Ovary (tissue), 9 donors: ENCODE data around the gene IGSF21. TPM values are rescaled to one million over a fixed set of nuclear protein-coding genes. Genes with fewer than 3 reads are reported as not detected.

ENCODE experiments used
- DNase-seq, 5 donors: peaks; one replicate each; pipeline ENCODE4 v3.0.0-alpha.2; 2019 to 2020
- H3K27ac ChIP-seq, 2 donors: fragments of 200-600 bp; one replicate each; pipeline versions ENCODE4 v1.5.1 to v1.8.0; 2019 to 2022
- H3K27me3 ChIP-seq: fragments of 200-600 bp; one replicate; pipeline ENCODE4 v1.8.0; 2022
- H3K36me3 ChIP-seq: fragments of 200-600 bp; sonication (generic); one replicate; pipeline ENCODE4 v1.5.1; 2019
- H3K4me1 ChIP-seq: one replicate; pipeline ENCODE4 v1.8.1; 2013; ENCODE audit warnings: mild to moderate bottlenecking, moderate library complexity; ENCODE audit not compliant: insufficient read depth
- H3K4me3 ChIP-seq: fragments of 200-600 bp; sonication (generic); one replicate; pipeline ENCODE4 v1.5.1; 2017
- H3K9me3 ChIP-seq, 2 donors: fragments of 200-600 bp in 1 of 2; sonication (generic) in 1 of 2; one replicate each; pipeline versions ENCODE4 v1.5.1 to v1.8.1; 2013 to 2019; ENCODE audit warnings: mild to moderate bottlenecking in 1 of 2, moderate library complexity in 1 of 2
- EP300 ChIP-seq: sonication (generic); formaldehyde crosslinking; IDR thresholded peaks from one replicate; pipeline ENCODE4 v1.6.1; 2017; ENCODE audit warnings: antibody characterized with exemption
- POLR2A ChIP-seq: fragments of 450-650 bp; IDR thresholded peaks from one replicate; pipeline ENCODE4 v1.6.1; 2017; ENCODE audit warnings: antibody characterized with exemption, mild to moderate bottlenecking, moderate library complexity
- WGBS, 3 donors: extraction: QIAGEN DNeasy Blood & Tissue Kit in 1 of 3; methylation state at CpG; one replicate each; pipeline versions ENCODE4 v1.1.5 to v1.1.7; 2013 to 2017; 5-methylcytosine and 5-hydroxymethylcytosine counted together
- intact Hi-C, 4 donors: fragments of 100-400 bp; cut with DNase I; formaldehyde crosslinking; loops; one replicate each; pipeline versions ENCODE4 v1.11.0 to v1.15.1; 2022 to 2023
- polyA plus RNA-seq, 2 donors: library from polyadenylated mRNA; stranded (reverse); fragments of 200-250 nt in 1 of 2; fragments of 350-450 nt in 1 of 2; fragmentation: Illumina TruSeq in 1 of 2; extraction: RNeasy Lipid Tissue Mini Kit (QIAGEN cat#74804) in 1 of 2; gene quantifications; one replicate each; pipeline ENCODE4 v1.2.3, GENCODE V29; 2013 to 2014
- total RNA-seq, 7 donors: library from RNA; depleted of rRNA in 2 of 7; stranded (reverse); fragments of >200 nt in 2 of 7; fragmentation: NEBNext Ultra II Directional in 3 of 7; extraction: Animal tissue kit (Norgen Biotek cat#: 25700) in 3 of 7; gene quantifications; one replicate each; pipeline versions ENCODE4 v1.1.0 to v1.2.4, GENCODE V29; 2016 to 2023
- TF ChIP-seq, protein P1 (sequence below), 3 donors: fragments of 450-650 bp in 2 of 3; fragments of 200-600 bp in 1 of 3; IDR thresholded peaks; one replicate each; pipeline versions ENCODE4 v1.5.1 to v1.8.0; 2016 to 2022; ENCODE audit warnings: antibody characterized with exemption in 3 of 3, mild to moderate bottlenecking in 1 of 3
- donor health status: DM: no; HTN: no; CAD: no; lungs with moderate emphysema.
- donor health status: DM: no; HTN: no; CAD: no.
- donor health status: Bipolar disorder and iron deficiency.
- donor health status: DM: yes; HTN: yes; CAD: no.
- donor health status: DM: no; HTN: no; CAD: no.
- donor health status: DM: yes; HTN: yes; CAD: no.

Gene IGSF21
- total and polyA plus RNA-seq, 9 donors, result 0.24 to 4.5 (median 1.3) TPM

DNA sequence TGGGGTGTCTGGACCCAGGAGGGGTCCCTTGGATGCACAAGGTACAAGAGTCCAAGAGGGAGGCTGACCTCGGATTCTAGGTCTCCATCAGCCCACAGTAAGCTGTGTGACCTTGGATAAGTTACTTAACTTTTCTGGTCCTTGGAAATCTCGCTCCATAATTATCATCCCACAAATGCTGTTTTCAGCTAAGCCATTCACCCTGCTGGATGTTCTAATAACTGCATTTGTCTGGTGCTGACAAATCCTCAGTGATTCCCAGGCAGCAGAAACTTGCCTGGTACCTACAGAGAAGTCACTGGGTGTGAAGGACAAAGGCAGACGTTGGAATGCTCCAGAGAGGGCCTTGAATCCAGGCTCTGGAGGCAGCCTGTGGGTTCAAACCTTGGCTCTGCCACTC is 89.7 kb downstream of the IGSF21 start:
- intact Hi-C loops, result no loop called here
- DNase-seq, result no peak
- H3K4me1 ChIP-seq, result no peaks in the 10 kb centered on the region
- no peaks in the 10 kb centered on the region for H3K27me3 ChIP-seq
- H3K9me3 ChIP-seq, result no peaks in the 10 kb centered on the region
- WGBS, 3 donors, result 41 to 57% (median 41%) methylated on average over 3 of the region's 3 CpGs
- H3K36me3 ChIP-seq, result no peaks in the 10 kb centered on the region
- TF ChIP-seq EP300 (no peak), POLR2A (no peak)
- TF ChIP-seq, protein P1, sequence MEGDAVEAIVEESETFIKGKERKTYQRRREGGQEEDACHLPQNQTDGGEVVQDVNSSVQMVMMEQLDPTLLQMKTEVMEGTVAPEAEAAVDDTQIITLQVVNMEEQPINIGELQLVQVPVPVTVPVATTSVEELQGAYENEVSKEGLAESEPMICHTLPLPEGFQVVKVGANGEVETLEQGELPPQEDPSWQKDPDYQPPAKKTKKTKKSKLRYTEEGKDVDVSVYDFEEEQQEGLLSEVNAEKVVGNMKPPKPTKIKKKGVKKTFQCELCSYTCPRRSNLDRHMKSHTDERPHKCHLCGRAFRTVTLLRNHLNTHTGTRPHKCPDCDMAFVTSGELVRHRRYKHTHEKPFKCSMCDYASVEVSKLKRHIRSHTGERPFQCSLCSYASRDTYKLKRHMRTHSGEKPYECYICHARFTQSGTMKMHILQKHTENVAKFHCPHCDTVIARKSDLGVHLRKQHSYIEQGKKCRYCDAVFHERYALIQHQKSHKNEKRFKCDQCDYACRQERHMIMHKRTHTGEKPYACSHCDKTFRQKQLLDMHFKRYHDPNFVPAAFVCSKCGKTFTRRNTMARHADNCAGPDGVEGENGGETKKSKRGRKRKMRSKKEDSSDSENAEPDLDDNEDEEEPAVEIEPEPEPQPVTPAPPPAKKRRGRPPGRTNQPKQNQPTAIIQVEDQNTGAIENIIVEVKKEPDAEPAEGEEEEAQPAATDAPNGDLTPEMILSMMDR (IDR thresholded peaks at IDR 0.05), result no peak
- H3K4me3 ChIP-seq, result no peak overlapping the region
- H3K27ac ChIP-seq, result no peak overlapping the region

DNA sequence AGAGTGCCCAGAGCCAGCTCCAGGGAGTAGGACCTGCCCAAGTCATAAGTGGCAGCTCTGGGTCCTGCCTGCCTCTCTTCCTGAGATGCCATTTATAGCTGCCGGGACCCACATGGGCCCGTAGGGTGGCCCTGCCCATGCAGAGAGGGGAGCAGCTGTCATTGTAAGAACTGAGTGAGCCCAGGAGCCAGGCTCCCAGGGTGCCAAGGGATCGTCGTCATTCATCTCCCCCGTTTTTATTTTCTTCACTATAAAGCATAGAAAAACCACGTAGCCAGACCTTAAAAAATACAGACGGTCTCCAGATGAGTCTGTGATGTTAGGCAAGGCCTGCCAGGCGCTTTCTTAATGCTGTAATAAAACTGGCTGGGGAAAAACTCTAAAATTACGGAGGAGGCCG is 90.7 kb downstream of the IGSF21 start:
- intact Hi-C loops, result no loop called here
- Histone ChIP-seq H3K36me3 (no peaks in the 10 kb centered on the region), H3K9me3 (no peaks in the 10 kb centered on the region), H3K27me3 (no peaks in the 10 kb centered on the region), H3K4me3 (no peak overlapping the region), H3K27ac (no peak overlapping the region), H3K4me1 (no peaks in the 10 kb centered on the region)
- WGBS, 3 donors, result 33 to 58% (median 36%) methylated on average over 10 of the region's 10 CpGs
- DNase-seq, result no peak
- TF ChIP-seq, protein P1 (IDR thresholded peaks at IDR 0.05), result no peak
- TF ChIP-seq EP300 (no peak), POLR2A (no peak)

DNA sequence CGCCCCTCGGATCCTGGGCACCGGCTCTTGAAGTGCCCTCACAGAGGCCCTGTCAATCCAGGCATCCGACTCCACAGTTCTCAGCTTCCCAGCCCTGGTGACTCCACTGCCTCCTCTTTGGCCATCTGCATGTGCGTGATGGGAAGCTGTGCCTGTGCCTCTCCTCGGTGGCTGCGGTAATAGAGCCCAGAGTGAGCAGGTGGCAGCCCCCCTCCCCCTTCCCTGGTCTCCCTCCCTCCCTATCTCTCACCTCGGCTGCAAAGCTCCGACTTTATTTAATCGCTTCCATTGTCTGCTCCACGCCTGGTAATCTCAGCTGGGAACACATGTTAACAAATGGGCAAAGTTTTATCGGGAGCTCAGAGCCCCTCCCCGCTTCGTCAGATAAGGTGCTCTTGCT is 91.9 kb downstream of the IGSF21 start:
- H3K36me3 ChIP-seq, result no peaks in the 10 kb centered on the region
- H3K27me3 ChIP-seq, result no peaks in the 10 kb centered on the region
- TF ChIP-seq, protein P1 (IDR thresholded peaks at IDR 0.05), result no peak
- TF ChIP-seq POLR2A (no peak), EP300 (no peak)
- no peaks in the 10 kb centered on the region for H3K9me3 ChIP-seq
- H3K27ac ChIP-seq, result no peak overlapping the region
- 27 to 46% (median 31%) methylated on average over 14 of the region's 14 CpGs for WGBS, 3 donors
- no peak overlapping the region for H3K4me3 ChIP-seq
- intact Hi-C loops, result no loop called here
- H3K4me1 ChIP-seq, result no peaks in the 10 kb centered on the region
- DNase-seq, result no peak

DNA sequence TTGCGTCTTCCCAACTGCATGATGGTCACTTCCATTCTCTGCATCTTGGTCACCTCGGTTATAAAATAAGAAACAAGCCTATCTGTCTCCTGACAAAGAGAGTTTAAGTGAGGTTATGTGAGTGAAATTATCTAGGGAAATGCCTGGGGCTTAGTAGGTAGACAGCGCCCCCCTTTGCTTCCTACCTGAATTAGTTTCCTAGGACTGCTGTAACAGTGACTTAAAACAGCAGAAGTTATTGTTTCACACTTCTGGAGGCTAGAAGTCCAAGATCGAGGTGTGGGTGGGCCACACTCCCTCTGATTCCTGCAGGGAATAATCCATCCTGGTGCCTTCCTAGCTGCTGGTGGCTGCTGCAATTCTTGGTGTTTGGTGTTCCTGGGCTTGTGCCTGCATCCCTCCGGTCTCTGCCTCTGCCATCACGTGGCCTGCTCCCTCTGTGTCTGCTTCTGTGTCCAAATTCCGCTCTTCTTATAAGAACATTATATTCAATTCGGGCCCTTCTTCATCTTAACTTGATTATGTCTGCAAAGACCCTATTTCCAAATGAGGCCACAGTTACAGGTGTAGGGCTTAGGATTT is 92.6 kb downstream of the IGSF21 start:
- WGBS, 3 donors, result 64 to 73% (median 66%) methylated on average over 8 of the region's 8 CpGs
- no peak for DNase-seq
- intact Hi-C loops, result no loop called here
- Histone ChIP-seq H3K27ac (no peak overlapping the region), H3K4me1 (no peaks in the 10 kb centered on the region), H3K36me3 (no peaks in the 10 kb centered on the region), H3K9me3 (no peaks in the 10 kb centered on the region), H3K27me3 (no peaks in the 10 kb centered on the region), H3K4me3 (no peak overlapping the region)
- TF ChIP-seq EP300 (no peak), POLR2A (no peak)
- TF ChIP-seq, protein P1 (IDR thresholded peaks at IDR 0.05), result no peak
